H1 (cell line): Measurements from ENCODE around the gene MYBPC1. TPM values are rescaled to one million over a fixed set of nuclear protein-coding genes. Genes with fewer than 3 reads are reported as not detected.

ENCODE experiments used
- CTCF ChIA-PET: fragments of 300-600 bp; sonication (Branson Sonifier 250); formaldehyde crosslinking; loops from one replicate; lab custom pipeline; 2021; ENCODE audit not compliant: partially characterized antibody; lab: Charles Lee
- POLR2A ChIA-PET: fragments of 300-600 bp; sonication (Branson Sonifier 250); formaldehyde crosslinking; loops from one replicate; lab custom pipeline; 2021; ENCODE audit warnings: inconsistent platforms; ENCODE audit not compliant: partially characterized antibody; lab: Charles Lee
- DNase-seq, 2 experiments: peaks; one replicate each; pipeline versions ENCODE4 v3.0.0 to v3.0.0-alpha.2; 2010 to 2022; ENCODE audit warnings: low spot score in 2 of 2, low read depth in 1 of 2, mixed read lengths in 1 of 2
- FAIRE-seq: peaks from 2 replicates; lab custom pipeline; 2011; peaks lifted over from hg19 to GRCh38; lab: Jason Lieb, UNC
- H2AFZ ChIP-seq: 2 replicates; pipeline ENCODE4 v1.8.1; 2012; ENCODE audit warnings: low read length, inconsistent platforms
- H2AK5ac ChIP-seq: 2 replicates; pipeline ENCODE4 v1.6.1; 2013; ENCODE audit warnings: low read depth, low read length
- H2BK120ac ChIP-seq: replicated peaks from 2 replicates; pipeline ENCODE3; 2013; ENCODE audit warnings: low read depth, low read length, inconsistent platforms
- H2BK12ac ChIP-seq: 2 replicates; pipeline ENCODE4 v1.6.1; 2013; ENCODE audit warnings: low read depth, low read length
- H2BK15ac ChIP-seq: 2 replicates; pipeline ENCODE4 v1.6.1; 2013; ENCODE audit warnings: low read length
- H2BK20ac ChIP-seq: 2 replicates; pipeline ENCODE4 v1.6.1; 2013; ENCODE audit warnings: low read length
- H2BK5ac ChIP-seq: 2 replicates; pipeline ENCODE4 v1.6.1; 2013; ENCODE audit warnings: low read depth, low read length
- H3K14ac ChIP-seq: 2 replicates; pipeline ENCODE4 v1.6.1; 2013; ENCODE audit warnings: inconsistent platforms; ENCODE audit not compliant: insufficient read length
- H3K18ac ChIP-seq: 2 replicates; pipeline ENCODE4 v1.6.1; 2013; ENCODE audit warnings: low read length; ENCODE audit errors: extremely low read depth
- H3K23ac ChIP-seq: 2 replicates; pipeline ENCODE4 v1.6.1; 2013; ENCODE audit warnings: inconsistent platforms; ENCODE audit not compliant: insufficient read length
- H3K23me2 ChIP-seq: 2 replicates; pipeline ENCODE4 v1.6.1; 2013; ENCODE audit warnings: low read depth, low read length
- H3K27ac ChIP-seq: 2 replicates; pipeline ENCODE4 v1.6.1; 2011; ENCODE audit warnings: low read depth, low read length, inconsistent platforms
- H3K27me3 ChIP-seq, 4 experiments: replicated peaks in 1 of 4; 1 replicate in 1 of 4; 2 replicates in 3 of 4; pipeline versions ENCODE4 v1.6.1 to v1.8.1; 2011 to 2013; ENCODE audit warnings: low read length in 3 of 4, mild to moderate bottlenecking in 3 of 4, inconsistent platforms in 2 of 4, mixed read lengths in 2 of 4, moderate library complexity in 1 of 4; ENCODE audit not compliant: control insufficient read depth in 3 of 4, insufficient read depth in 3 of 4; ENCODE audit errors: extremely low read depth in 1 of 4
- H3K36me3 ChIP-seq, 4 experiments: 2 replicates each; pipeline versions ENCODE4 v1.6.1 to v1.8.1; 2011 to 2013; ENCODE audit warnings: mild to moderate bottlenecking in 4 of 4, low read length in 3 of 4, moderate library complexity in 2 of 4, control low read depth in 1 of 4, inconsistent platforms in 1 of 4; ENCODE audit not compliant: insufficient read depth in 4 of 4, control insufficient read depth in 2 of 4
- H3K4ac ChIP-seq: replicated peaks from 2 replicates; pipeline ENCODE3; 2013; ENCODE audit warnings: low read length, low read depth, mixed read lengths, inconsistent platforms; ENCODE audit not compliant: insufficient read length
- H3K4me1 ChIP-seq, 4 experiments: replicated peaks in 1 of 4; 1 replicate in 1 of 4; 2 replicates in 3 of 4; pipeline versions ENCODE4 v1.6.1 to v1.8.1; 2011 to 2013; ENCODE audit warnings: low read length in 3 of 4, inconsistent platforms in 2 of 4, mixed read lengths in 1 of 4; ENCODE audit not compliant: insufficient read depth in 4 of 4, control insufficient read depth in 3 of 4
- H3K4me2 ChIP-seq, 2 experiments: 2 replicates each; pipeline versions ENCODE4 v1.6.1 to v1.8.1; 2011 to 2013; ENCODE audit warnings: low read depth in 2 of 2, low read length in 2 of 2, control low read depth in 1 of 2, inconsistent platforms in 1 of 2, mild to moderate bottlenecking in 1 of 2; ENCODE audit not compliant: insufficient read depth in 1 of 2
- H3K4me3 ChIP-seq, 4 experiments: fragments of 200-600, 300-600 bp in 1 of 4; sonication (generic), shearing (Covaris generic), sonication (Bioruptor Twin) in 1 of 4; 2 replicates each; pipeline versions ENCODE4 v1.5.1 to v1.8.1; 2011 to 2016; ENCODE audit warnings: low read length in 4 of 4, low read depth in 3 of 4, control low read depth in 2 of 4, inconsistent platforms in 2 of 4, mild to moderate bottlenecking in 2 of 4, mixed read lengths in 1 of 4, moderate library complexity in 1 of 4; ENCODE audit not compliant: insufficient read depth in 2 of 4; ENCODE audit errors: extremely low read depth in 1 of 4
- H3K56ac ChIP-seq: replicated peaks from 2 replicates; pipeline ENCODE3; 2013; ENCODE audit warnings: low read depth, mild to moderate bottlenecking, mixed read lengths, low read length, inconsistent platforms; ENCODE audit not compliant: insufficient read length
- H3K79me1 ChIP-seq: 2 replicates; pipeline ENCODE4 v1.6.1; 2013; ENCODE audit warnings: low read depth, low read length, control low read depth
- H3K79me2 ChIP-seq, 2 experiments: 2 replicates each; pipeline versions ENCODE4 v1.6.1 to v1.8.1; 2012 to 2013; ENCODE audit warnings: low read length in 2 of 2, mild to moderate bottlenecking in 2 of 2, inconsistent platforms in 1 of 2; ENCODE audit not compliant: insufficient read depth in 2 of 2, control insufficient read depth in 1 of 2
- H3K9ac ChIP-seq, 4 experiments: replicated peaks in 1 of 4; 1 replicate in 1 of 4; 2 replicates in 3 of 4; pipeline versions ENCODE4 v1.6.1 to v1.8.1; 2011 to 2013; ENCODE audit warnings: low read depth in 3 of 4, low read length in 3 of 4, control low read depth in 2 of 4, mild to moderate bottlenecking in 2 of 4, moderate library complexity in 2 of 4, inconsistent platforms in 1 of 4; ENCODE audit errors: extremely low read depth in 1 of 4
- H3K9me3 ChIP-seq, 2 experiments: 2 replicates each; pipeline versions ENCODE4 v1.6.1 to v1.8.1; 2012 to 2013; ENCODE audit warnings: mild to moderate bottlenecking in 2 of 2, moderate library complexity in 2 of 2, control low read depth in 1 of 2, inconsistent platforms in 1 of 2, low read depth in 1 of 2, low read length in 1 of 2, mixed read lengths in 1 of 2; ENCODE audit not compliant: insufficient read depth in 2 of 2
- H4K20me1 ChIP-seq, 2 experiments: replicated peaks in 1 of 2; 2 replicates each; pipeline versions ENCODE3 to v1.8.1; 2011 to 2013; ENCODE audit warnings: inconsistent platforms in 2 of 2, low read length in 2 of 2, mild to moderate bottlenecking in 1 of 2; ENCODE audit not compliant: insufficient read depth in 2 of 2, control insufficient read depth in 1 of 2
- H4K5ac ChIP-seq: 2 replicates; pipeline ENCODE4 v1.6.1; 2013; ENCODE audit warnings: low read length, low read depth, mixed read lengths, inconsistent platforms; ENCODE audit not compliant: insufficient read length
- H4K8ac ChIP-seq: 2 replicates; pipeline ENCODE4 v1.8.0; 2013; ENCODE audit warnings: mild to moderate bottlenecking, moderate library complexity, low read length, inconsistent platforms; ENCODE audit not compliant: insufficient read depth; ENCODE audit errors: extremely low read depth
- H4K91ac ChIP-seq: replicated peaks from 2 replicates; pipeline ENCODE3; 2013; ENCODE audit warnings: low read length, mixed read lengths, inconsistent platforms; ENCODE audit not compliant: insufficient read length
- CREB1 ChIP-seq: IDR thresholded peaks from 2 replicates; pipeline ENCODE4 v1.6.1; 2012; ENCODE audit warnings: inconsistent platforms
- HDAC6 ChIP-seq: IDR thresholded peaks from one replicate; pipeline ENCODE4 v1.7.1; 2012; ENCODE audit warnings: low read depth, mild to moderate bottlenecking, inconsistent platforms, low read length, moderate library complexity
- NANOG ChIP-seq: IDR thresholded peaks from 2 replicates; pipeline ENCODE4 v1.6.1; 2011; ENCODE audit warnings: low read length, low read depth, mild to moderate bottlenecking, inconsistent platforms; ENCODE audit not compliant: insufficient read depth, poor library complexity, severe bottlenecking
- SAP30 ChIP-seq: fragments of 300-600 bp; sonication (generic); IDR thresholded peaks from 2 replicates; pipeline ENCODE4 v1.7.1; 2012; ENCODE audit warnings: low read length, moderate library complexity, mild to moderate bottlenecking, inconsistent platforms; ENCODE audit not compliant: insufficient read depth, insufficient replicate concordance
- SP4 ChIP-seq: IDR thresholded peaks from 2 replicates; pipeline ENCODE4 v1.6.1; 2012; ENCODE audit warnings: low read length, inconsistent platforms
- WGBS, 2 experiments: shearing (Covaris generic) in 1 of 2; methylation state at CpG; one replicate each; pipeline versions ENCODE4 v1.1.6 to v1.1.7; 2013 to 2015; ENCODE audit warnings: low lambda C conversion rate in 2 of 2, mixed read lengths in 2 of 2, inconsistent platforms in 1 of 2, low coverage in 1 of 2, missing lambda C conversion rate in 1 of 2; ENCODE audit not compliant: insufficient replicate concordance in 2 of 2, insufficient coverage in 1 of 2, insufficient read length in 1 of 2; ENCODE audit errors: extremely low coverage in 1 of 2, missing lambda C conversion rate in 1 of 2; 5-methylcytosine and 5-hydroxymethylcytosine counted together
- polyA plus RNA-seq, 7 experiments: library from polyadenylated mRNA; depleted of rRNA in 3 of 7; stranded (reverse) in 5 of 7; unstranded in 2 of 7; fragments of >200 nt in 5 of 7; fragments of 200-250 nt in 2 of 7; gene quantifications; 1 replicate in 5 of 7; 2 replicates in 1 of 7; 4 replicates in 1 of 7; pipeline versions ENCODE4 v1.2.1 to v1.2.3, GENCODE V29; 2011 to 2013; ENCODE audit warnings: missing spikeins in 2 of 7, mixed read lengths in 2 of 7
- total RNA-seq: library from RNA; stranded (reverse); fragmentation: NEBNext Ultra II Directional; extraction: Animal tissue kit (Norgen Biotek cat#: 25700); gene quantifications from 2 replicates; pipeline ENCODE4 v1.2.1, GENCODE V29; 2021

Gene MYBPC1
- total and polyA plus RNA-seq, 2 of the 8 experiments (the other 6 are each of a cell fraction or from before 2014, with no cell fraction given): not detected

DNA sequence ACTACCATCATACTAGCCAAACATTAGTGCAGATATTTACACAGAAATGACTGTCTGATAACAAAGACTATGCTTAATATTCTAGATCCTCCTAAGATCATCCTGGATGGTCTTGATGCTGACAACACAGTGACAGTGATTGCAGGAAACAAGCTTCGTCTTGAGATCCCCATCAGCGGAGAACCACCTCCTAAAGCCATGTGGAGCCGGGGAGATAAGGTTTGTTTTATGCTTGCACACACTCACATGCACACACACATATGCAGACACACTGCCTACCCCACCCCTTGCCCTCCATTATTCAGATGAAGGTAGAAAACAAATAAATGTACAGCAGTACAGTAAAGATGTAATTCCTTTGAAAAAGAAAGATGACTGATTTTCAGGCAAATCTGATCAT, 58.3 kb downstream of the MYBPC1 start:
- no peak overlapping the region for H3K9ac ChIP-seq
- H3K4me3 ChIP-seq: no peak overlapping the region
- H3K14ac ChIP-seq: no peak overlapping the region
- no peak overlapping the region for H2BK15ac ChIP-seq
- no peaks in the 10 kb centered on the region; a peak in 1 of 8 replicates for H3K36me3 ChIP-seq
- H3K79me1 ChIP-seq: no peaks in the 10 kb centered on the region
- H4K20me1 ChIP-seq: no peaks in the 10 kb centered on the region
- 95% methylated on average over 3 of the region's 3 CpGs; no CpG with 5 or more reads in 1 of the 2 experiments for WGBS, 2 experiments
- H3K4me2 ChIP-seq: no peak overlapping the region
- H3K79me2 ChIP-seq: no peaks in the 10 kb centered on the region
- no peak for FAIRE-seq
- no peaks in the 10 kb centered on the region for H3K4me1 ChIP-seq
- H4K5ac ChIP-seq: no peak overlapping the region
- ChIA-PET CTCF (no interaction called here), POLR2A (no interaction called here)
- no peak overlapping the region for H3K23ac ChIP-seq
- H2BK20ac ChIP-seq: no peak overlapping the region
- H3K9me3 ChIP-seq: no peaks in the 10 kb centered on the region
- no peak overlapping the region for H2BK120ac ChIP-seq
- H3K23me2 ChIP-seq: no peaks in the 10 kb centered on the region
- H2AFZ ChIP-seq: no peak overlapping the region
- no peak overlapping the region for H3K4ac ChIP-seq
- H3K27me3 ChIP-seq: no peaks in the 10 kb centered on the region
- no peak overlapping the region for H4K91ac ChIP-seq
- no peak overlapping the region for H2AK5ac ChIP-seq
- no peak overlapping the region for H4K8ac ChIP-seq
- H2BK5ac ChIP-seq: no peak overlapping the region
- H2BK12ac ChIP-seq: no peak overlapping the region
- no peak for DNase-seq
- no peak overlapping the region for H3K18ac ChIP-seq
- H3K56ac ChIP-seq: no peak overlapping the region
- no peak overlapping the region for H3K27ac ChIP-seq
- TF ChIP-seq SP4: no peak
- no peak for TF ChIP-seq CREB1
- no peak for TF ChIP-seq SAP30
- no peak for TF ChIP-seq NANOG
- no peak for TF ChIP-seq HDAC6
